HCT116 (cell line): Measurements from ENCODE around the gene P2RY12. TPM values are rescaled to one million over a fixed set of nuclear protein-coding genes. Genes with fewer than 3 reads are reported as not detected.
A peak's percentile ranks its signal among the peaks of the same experiment; 100 is the strongest.

Experiments
- ATAC-seq: fragments of 200-7000 bp; cut with Tn5 transposase; 2 replicates; pipeline ENCODE4 v1.9.1; 2020; ENCODE audit warnings: mild to moderate bottlenecking, moderate library complexity
- BruUV-seq: library from RNA; stranded (reverse); fragments of 400-500 nt; replicated peaks from 2 replicates; lab custom pipeline; 2021; lab: Mats Ljungman, UMichigan
- CTCF ChIA-PET: fragments of 300-600 bp; sonication (Branson Sonifier 250); formaldehyde crosslinking; loops from one replicate; lab custom pipeline; 2021; ENCODE audit warnings: antibody characterized with exemption; lab: Charles Lee
- POLR2A ChIA-PET: fragments of 300-600, 350-600 bp; sonication (Branson Sonifier 250); formaldehyde crosslinking; loops from one replicate; lab custom pipeline; 2021; ENCODE audit warnings: antibody characterized with exemption; lab: Charles Lee
- RAD21 ChIA-PET, 2 experiments: fragments of 300-600 bp; sonication (Branson Sonifier 250); formaldehyde crosslinking; loops; one replicate each; lab custom pipeline; 2023; ENCODE audit warnings: low total read pairs in 2 of 2; ENCODE audit not compliant: uncharacterized antibody in 2 of 2, unreplicated experiment in 2 of 2, low non-redundant PET in 1 of 2; lab: Charles Lee
- DNase-seq: peaks from one replicate; pipeline ENCODE4 v3.0.0-alpha.2; 2010; ENCODE audit warnings: low read depth, low spot score
- H2AFZ ChIP-seq: fragments of 200-600 bp; shearing (Covaris generic), sonication (generic); 2 replicates; pipeline ENCODE4 v1.6.1; 2017; ENCODE audit warnings: low read depth, mixed run types, mixed read lengths, antibody characterized with exemption, low read length; ENCODE audit not compliant: poor library complexity, severe bottlenecking
- H3K27ac ChIP-seq: 2 replicates; pipeline ENCODE4 v1.5.1; 2012; ENCODE audit warnings: low read depth, low read length
- H3K27me3 ChIP-seq: fragments of 200-600 bp; sonication (generic); 2 replicates; pipeline ENCODE4 v1.6.1; 2016; ENCODE audit warnings: mixed run types, low read length, mixed read lengths; ENCODE audit not compliant: insufficient read depth
- H3K36me3 ChIP-seq, 2 experiments: fragments of 200-500 bp in 1 of 2; fragments of 200-600 bp in 1 of 2; sonication (Bioruptor generic) in 1 of 2; sonication (generic) in 1 of 2; 2 replicates each; pipeline versions ENCODE4 v1.5.1 to v1.6.1; 2014 to 2016; ENCODE audit warnings: low read length in 2 of 2, inconsistent platforms in 1 of 2, mixed read lengths in 1 of 2, mixed run types in 1 of 2; ENCODE audit not compliant: insufficient read depth in 2 of 2, control insufficient read depth in 1 of 2
- H3K4me1 ChIP-seq, 2 experiments: fragments of 200-600 bp in 1 of 2; sonication (generic) in 1 of 2; 2 replicates each; pipeline versions ENCODE4 v1.5.1 to v1.6.1; 2012 to 2017; ENCODE audit warnings: low read length in 2 of 2, inconsistent platforms in 1 of 2, mild to moderate bottlenecking in 1 of 2, mixed read lengths in 1 of 2, mixed run types in 1 of 2, moderate library complexity in 1 of 2; ENCODE audit not compliant: insufficient read depth in 2 of 2, control insufficient read depth in 1 of 2
- H3K4me2 ChIP-seq: fragments of 200-600 bp; sonication (generic); 2 replicates; pipeline ENCODE4 v1.6.1; 2017; ENCODE audit warnings: mixed run types, low read length, mixed read lengths
- H3K4me3 ChIP-seq, 2 experiments: fragments of 200-600 bp in 1 of 2; sonication (generic) in 1 of 2; replicated peaks in 1 of 2; 2 replicates each; pipeline ENCODE4 v1.5.1; 2011 to 2016; ENCODE audit warnings: low read length in 2 of 2, control low read depth in 1 of 2, low read depth in 1 of 2, mild to moderate bottlenecking in 1 of 2, mixed read lengths in 1 of 2, mixed run types in 1 of 2
- H3K79me2 ChIP-seq: fragments of 200-600 bp; sonication (generic); 2 replicates; pipeline ENCODE4 v1.6.1; 2017; ENCODE audit warnings: mild to moderate bottlenecking, mixed run types, low read length, moderate library complexity, mixed read lengths; ENCODE audit not compliant: insufficient read depth
- H3K9ac ChIP-seq: fragments of 200-600 bp; sonication (generic); 2 replicates; pipeline ENCODE4 v1.6.1; 2016; ENCODE audit warnings: low read length, mixed read lengths
- H3K9me2 ChIP-seq: fragments of 200-600 bp; sonication (generic), shearing (Covaris generic); 2 replicates; pipeline ENCODE4 v1.6.1; 2017; ENCODE audit warnings: mixed run types, mild to moderate bottlenecking, moderate library complexity; ENCODE audit not compliant: insufficient read depth
- H3K9me3 ChIP-seq, 2 experiments: fragments of 200-500 bp in 1 of 2; fragments of 200-600 bp in 1 of 2; sonication (Bioruptor generic) in 1 of 2; sonication (generic) in 1 of 2; 2 replicates each; pipeline ENCODE4 v1.6.1; 2014 to 2017; ENCODE audit warnings: low read length in 2 of 2, mixed read lengths in 2 of 2, inconsistent platforms in 1 of 2, low read depth in 1 of 2, mild to moderate bottlenecking in 1 of 2, mixed run types in 1 of 2, moderate library complexity in 1 of 2; ENCODE audit not compliant: control insufficient read depth in 1 of 2, insufficient read depth in 1 of 2
- H4K20me1 ChIP-seq: fragments of 200-600 bp; sonication (generic), shearing (Covaris generic); 2 replicates; pipeline ENCODE4 v1.6.1; 2017; ENCODE audit warnings: mixed run types, mild to moderate bottlenecking, moderate library complexity; ENCODE audit not compliant: insufficient read depth
- CEBPB ChIP-seq: IDR thresholded peaks from 2 replicates; pipeline ENCODE4 v1.6.1; 2012; ENCODE audit warnings: low read depth
- EGR1 ChIP-seq: IDR thresholded peaks from 2 replicates; pipeline ENCODE4 v1.6.1; 2012; ENCODE audit warnings: low read depth
- ELF1 ChIP-seq: IDR thresholded peaks from 2 replicates; pipeline ENCODE4 v1.6.1; 2012; ENCODE audit warnings: low read depth, borderline replicate concordance
- FOSL1 ChIP-seq: IDR thresholded peaks from 2 replicates; pipeline ENCODE4 v1.6.1; 2012; ENCODE audit warnings: low read depth
- JUND ChIP-seq: IDR thresholded peaks from 2 replicates; pipeline ENCODE4 v1.6.1; 2012
- POLR2AphosphoS5 ChIP-seq: IDR thresholded peaks from 2 replicates; pipeline ENCODE4 v1.6.1; 2011; ENCODE audit warnings: mild to moderate bottlenecking, low read depth, low read length, moderate library complexity
- RAD21 ChIP-seq: IDR thresholded peaks from 2 replicates; pipeline ENCODE4 v1.6.1; 2012; ENCODE audit warnings: low read depth, mild to moderate bottlenecking
- SRF ChIP-seq: IDR thresholded peaks from 2 replicates; pipeline ENCODE4 v1.6.1; 2012; ENCODE audit warnings: low read depth
- TCF7L2 ChIP-seq: IDR thresholded peaks from 2 replicates; pipeline ENCODE4 v1.7.0; 2011; ENCODE audit warnings: borderline replicate concordance, inconsistent platforms; ENCODE audit not compliant: insufficient read depth, insufficient read length; ENCODE audit errors: extremely low read depth
- YY1 ChIP-seq: IDR thresholded peaks from 2 replicates; pipeline ENCODE4 v1.6.1; 2011; ENCODE audit warnings: low read length, low read depth, moderate library complexity, mild to moderate bottlenecking; ENCODE audit not compliant: insufficient replicate concordance; ENCODE audit errors: extremely low read depth
- ZNF274 ChIP-seq: fragments of 200-500 bp; sonication (Bioruptor generic); IDR thresholded peaks from 2 replicates; pipeline ENCODE4 v1.6.1; 2014; ENCODE audit warnings: mild to moderate bottlenecking, low read depth, low read length, inconsistent platforms
- intact Hi-C: fragments of 100-400 bp; cut with micrococcal nuclease; formaldehyde crosslinking; loops from 2 replicates; pipeline ENCODE4 v1.10.0; 2022
- total RNA-seq: library from RNA; stranded (reverse); gene quantifications from one replicate; pipeline ENCODE4 v1.2.1, GENCODE V29; 2021; ENCODE audit not compliant: unreplicated experiment
- TF ChIP-seq, protein P1 (sequence below): IDR thresholded peaks from 2 replicates; pipeline ENCODE4 v1.6.1; 2012; ENCODE audit warnings: low read depth
- TF ChIP-seq, protein P2 (sequence below): IDR thresholded peaks from 2 replicates; pipeline ENCODE4 v1.6.1; 2012
- TF ChIP-seq, protein P3 (sequence below), 3 experiments: fragments of 200-600 bp in 1 of 3; sonication (generic) in 1 of 3; IDR thresholded peaks in 2 of 3; conservative IDR thresholded peaks in 1 of 3; 2 replicates each; pipeline ENCODE4 v1.5.1; 2012 to 2017; ENCODE audit warnings: low read depth in 2 of 3, low read length in 2 of 3, antibody characterized with exemption in 1 of 3, borderline replicate concordance in 1 of 3, control low read depth in 1 of 3, mild to moderate bottlenecking in 1 of 3, mixed read lengths in 1 of 3, mixed run types in 1 of 3, moderate library complexity in 1 of 3; ENCODE audit not compliant: insufficient read depth in 1 of 3

P2RY12 gene
- total RNA-seq, 1 experiment from 2014 or later, result not detected

DNA sequence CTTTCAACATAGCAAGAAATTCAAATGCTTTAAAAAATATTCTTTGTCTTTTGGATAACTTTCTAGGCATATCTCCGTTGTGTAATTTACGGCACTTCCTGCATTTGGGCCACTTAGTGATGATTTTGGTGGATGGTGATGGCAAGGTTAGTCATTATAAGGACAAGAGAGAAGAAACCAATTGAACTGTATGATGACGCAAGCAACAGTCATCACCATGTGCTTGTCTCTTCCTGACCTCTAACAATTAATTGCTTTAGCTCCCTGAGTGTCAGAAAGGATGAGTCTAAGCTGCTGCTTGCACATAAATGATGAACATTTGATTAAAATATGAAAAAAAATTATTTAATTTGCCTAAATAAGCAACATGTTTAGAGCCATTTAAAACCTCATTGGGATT, 11.3 kb upstream of the P2RY12 start:
- CTCF ChIA-PET, result no interaction called here

DNA sequence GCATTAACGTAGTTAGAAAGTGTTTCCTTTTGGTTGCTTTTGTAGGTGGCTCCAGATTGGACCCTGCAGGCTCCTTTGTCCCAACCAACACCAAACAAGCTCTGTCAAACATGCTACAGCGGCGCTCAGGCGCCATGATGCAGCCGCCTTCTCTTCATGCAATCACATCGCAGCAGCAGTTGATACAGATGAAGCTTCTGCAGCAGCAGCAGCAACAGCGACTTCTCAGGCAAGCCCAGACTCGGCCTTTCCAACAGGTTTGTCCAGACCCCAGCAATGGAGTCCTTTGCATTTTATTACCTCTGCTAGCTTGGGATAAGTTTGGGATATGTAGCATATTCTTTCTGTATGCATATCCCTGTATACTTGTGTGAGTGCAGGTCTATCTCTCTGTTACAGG, 10.1 kb upstream of the P2RY12 start:
- Histone ChIP-seq H3K9me3 (no peaks in the 10 kb centered on the region), H3K27ac (no peak overlapping the region), H2AFZ (no peak overlapping the region), H3K27me3 (no peaks in the 10 kb centered on the region), H4K20me1 (no peaks in the 10 kb centered on the region), H3K79me2 (no peaks in the 10 kb centered on the region), H3K4me2 (no peak overlapping the region), H3K9me2 (no peaks in the 10 kb centered on the region), H3K4me1 (no peaks in the 10 kb centered on the region), H3K4me3 (no peak overlapping the region), H3K36me3 (no peaks in the 10 kb centered on the region), H3K9ac (no peak overlapping the region)
- intact Hi-C loops, result no loop called here
- POLR2A ChIA-PET, result no interaction called here
- DNase-seq (no peak), ATAC-seq (no peak)
- BruUV-seq, result no TSS peak
- CTCF ChIA-PET, result no interaction called here
- RAD21 ChIA-PET, result no interaction called here
- TF ChIP-seq POLR2AphosphoS5 (no peak), EGR1 (no peak), SRF (no peak), FOSL1 (no peak), RAD21 (no peak), ELF1 (no peak), TCF7L2 (no peak), CEBPB (no peak), YY1 (no peak), ZNF274 (no peak)
- TF ChIP-seq, protein P1, sequence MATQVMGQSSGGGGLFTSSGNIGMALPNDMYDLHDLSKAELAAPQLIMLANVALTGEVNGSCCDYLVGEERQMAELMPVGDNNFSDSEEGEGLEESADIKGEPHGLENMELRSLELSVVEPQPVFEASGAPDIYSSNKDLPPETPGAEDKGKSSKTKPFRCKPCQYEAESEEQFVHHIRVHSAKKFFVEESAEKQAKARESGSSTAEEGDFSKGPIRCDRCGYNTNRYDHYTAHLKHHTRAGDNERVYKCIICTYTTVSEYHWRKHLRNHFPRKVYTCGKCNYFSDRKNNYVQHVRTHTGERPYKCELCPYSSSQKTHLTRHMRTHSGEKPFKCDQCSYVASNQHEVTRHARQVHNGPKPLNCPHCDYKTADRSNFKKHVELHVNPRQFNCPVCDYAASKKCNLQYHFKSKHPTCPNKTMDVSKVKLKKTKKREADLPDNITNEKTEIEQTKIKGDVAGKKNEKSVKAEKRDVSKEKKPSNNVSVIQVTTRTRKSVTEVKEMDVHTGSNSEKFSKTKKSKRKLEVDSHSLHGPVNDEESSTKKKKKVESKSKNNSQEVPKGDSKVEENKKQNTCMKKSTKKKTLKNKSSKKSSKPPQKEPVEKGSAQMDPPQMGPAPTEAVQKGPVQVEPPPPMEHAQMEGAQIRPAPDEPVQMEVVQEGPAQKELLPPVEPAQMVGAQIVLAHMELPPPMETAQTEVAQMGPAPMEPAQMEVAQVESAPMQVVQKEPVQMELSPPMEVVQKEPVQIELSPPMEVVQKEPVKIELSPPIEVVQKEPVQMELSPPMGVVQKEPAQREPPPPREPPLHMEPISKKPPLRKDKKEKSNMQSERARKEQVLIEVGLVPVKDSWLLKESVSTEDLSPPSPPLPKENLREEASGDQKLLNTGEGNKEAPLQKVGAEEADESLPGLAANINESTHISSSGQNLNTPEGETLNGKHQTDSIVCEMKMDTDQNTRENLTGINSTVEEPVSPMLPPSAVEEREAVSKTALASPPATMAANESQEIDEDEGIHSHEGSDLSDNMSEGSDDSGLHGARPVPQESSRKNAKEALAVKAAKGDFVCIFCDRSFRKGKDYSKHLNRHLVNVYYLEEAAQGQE, result no peak
- TF ChIP-seq, protein P2, sequence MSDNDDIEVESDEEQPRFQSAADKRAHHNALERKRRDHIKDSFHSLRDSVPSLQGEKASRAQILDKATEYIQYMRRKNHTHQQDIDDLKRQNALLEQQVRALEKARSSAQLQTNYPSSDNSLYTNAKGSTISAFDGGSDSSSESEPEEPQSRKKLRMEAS, result no peak

More for the DNA sequence above, 11.3 kb upstream of the P2RY12 start:
- Histone ChIP-seq H4K20me1 (no peaks in the 10 kb centered on the region), H3K27ac (no peak overlapping the region), H2AFZ (no peak overlapping the region), H3K79me2 (no peaks in the 10 kb centered on the region), H3K4me1 (no peaks in the 10 kb centered on the region), H3K36me3 (no peaks in the 10 kb centered on the region), H3K4me3 (no peak overlapping the region), H3K4me2 (no peak overlapping the region), H3K9me2 (no peaks in the 10 kb centered on the region), H3K9ac (no peak overlapping the region), H3K9me3 (no peaks in the 10 kb centered on the region), H3K27me3 (no peaks in the 10 kb centered on the region)
- intact Hi-C loops, result no loop called here
- BruUV-seq, result no TSS peak
- ChIA-PET POLR2A (no interaction called here), RAD21 (no interaction called here)
- ATAC-seq, result no peak
- DNase-seq, result no peak
- TF ChIP-seq JUND (peak; percentile 26; the same call in 1 of the 2 replicates), FOSL1 (peak; percentile 43; the same call in 1 of the 2 replicates), CEBPB (peak; percentile 46)
- TF ChIP-seq, protein P3, sequence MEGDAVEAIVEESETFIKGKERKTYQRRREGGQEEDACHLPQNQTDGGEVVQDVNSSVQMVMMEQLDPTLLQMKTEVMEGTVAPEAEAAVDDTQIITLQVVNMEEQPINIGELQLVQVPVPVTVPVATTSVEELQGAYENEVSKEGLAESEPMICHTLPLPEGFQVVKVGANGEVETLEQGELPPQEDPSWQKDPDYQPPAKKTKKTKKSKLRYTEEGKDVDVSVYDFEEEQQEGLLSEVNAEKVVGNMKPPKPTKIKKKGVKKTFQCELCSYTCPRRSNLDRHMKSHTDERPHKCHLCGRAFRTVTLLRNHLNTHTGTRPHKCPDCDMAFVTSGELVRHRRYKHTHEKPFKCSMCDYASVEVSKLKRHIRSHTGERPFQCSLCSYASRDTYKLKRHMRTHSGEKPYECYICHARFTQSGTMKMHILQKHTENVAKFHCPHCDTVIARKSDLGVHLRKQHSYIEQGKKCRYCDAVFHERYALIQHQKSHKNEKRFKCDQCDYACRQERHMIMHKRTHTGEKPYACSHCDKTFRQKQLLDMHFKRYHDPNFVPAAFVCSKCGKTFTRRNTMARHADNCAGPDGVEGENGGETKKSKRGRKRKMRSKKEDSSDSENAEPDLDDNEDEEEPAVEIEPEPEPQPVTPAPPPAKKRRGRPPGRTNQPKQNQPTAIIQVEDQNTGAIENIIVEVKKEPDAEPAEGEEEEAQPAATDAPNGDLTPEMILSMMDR (IDR thresholded peaks at IDR 0.05 in 2 of 3, conservative IDR thresholded peaks at IDR 0.05 in 1 of 3; ENCODE audit: borderline replicate concordance in 1 of 3, insufficient read depth in 1 of 3, low read depth in 2 of 3, low read length in 2 of 3), result no peak
